Upper lobe of right lung (tissue), 1 donor: ENCODE results near the gene TPBG. TPM values are rescaled to one million over a fixed set of nuclear protein-coding genes. Genes with fewer than 3 reads are reported as not detected.

Source experiments
- ATAC-seq: fragments of 200-7000 bp; cut with Tn5 transposase; one replicate; pipeline ENCODE4 v1.9.1; 2020; ENCODE audit warnings: mild to moderate bottlenecking, moderate library complexity
- DNase-seq: peaks from one replicate; pipeline ENCODE4 v3.0.0-alpha.2; 2020
- H3K27ac ChIP-seq: fragments of 200-600 bp; one replicate; pipeline ENCODE4 v1.8.0; 2022
- H3K27me3 ChIP-seq: fragments of 200-600 bp; one replicate; pipeline ENCODE4 v1.8.0; 2022; ENCODE audit warnings: mild to moderate bottlenecking
- H3K36me3 ChIP-seq: fragments of 200-600 bp; one replicate; pipeline ENCODE4 v1.8.0; 2022
- H3K4me1 ChIP-seq: fragments of 200-600 bp; one replicate; pipeline ENCODE4 v1.8.0; 2022
- H3K4me3 ChIP-seq: fragments of 200-600 bp; one replicate; pipeline ENCODE4 v1.8.0; 2022; ENCODE audit warnings: mild to moderate bottlenecking
- H3K9me3 ChIP-seq: fragments of 200-600 bp; one replicate; pipeline ENCODE4 v1.8.0; 2022
- CTCF ChIP-seq: fragments of 200-600 bp; IDR thresholded peaks from one replicate; pipeline ENCODE4 v1.8.0; 2022; ENCODE audit warnings: antibody characterized with exemption
- intact Hi-C: fragments of 100-400 bp; cut with DNase I; formaldehyde crosslinking; loops from one replicate; pipeline ENCODE4 v1.11.0; 2022
- total RNA-seq: library from RNA; stranded (reverse); fragmentation: NEBNext Ultra II Directional; extraction: Animal tissue kit (Norgen Biotek cat#: 25700); gene quantifications from one replicate; pipeline ENCODE4 v1.2.1, GENCODE V29; 2021
- donor health status: DM: no; HTN: yes; CAD: no; lungs with severe emphysema.

Gene TPBG
- total RNA-seq, 1 donor from 2014 or later, result 12.4 TPM

- no peaks in the 10 kb centered on the region for H3K4me1 ChIP-seq
- intact Hi-C loops, result no loop called here
- H3K36me3 ChIP-seq, result no peaks in the 10 kb centered on the region
- no peaks in the 10 kb centered on the region for H3K27me3 ChIP-seq
- H3K9me3 ChIP-seq, result no peaks in the 10 kb centered on the region
- no peak for TF ChIP-seq CTCF
- H3K27ac ChIP-seq, result no peak overlapping the region
- no peak overlapping the region for H3K4me3 ChIP-seq
- DNase-seq (no peak), ATAC-seq (no peak)
These were observed 10.9 kb downstream of the TPBG start for GRCh38 chr6:82374516-82374915.

- no peak for DNase-seq
- intact Hi-C loops, result no loop called here
- H3K27me3 ChIP-seq, result no peaks in the 10 kb centered on the region
- no peak overlapping the region for H3K4me3 ChIP-seq
- TF ChIP-seq CTCF, result no peak
- no peak for ATAC-seq
- H3K36me3 ChIP-seq, result no peaks in the 10 kb centered on the region
- H3K9me3 ChIP-seq, result no peaks in the 10 kb centered on the region
- no peak overlapping the region for H3K27ac ChIP-seq
- H3K4me1 ChIP-seq, result no peaks in the 10 kb centered on the region
These were observed 13.0 kb downstream of the TPBG start for GRCh38 chr6:82376636-82377035.

- DNase-seq (no peak), ATAC-seq (no peak)
- no peaks in the 10 kb centered on the region for H3K36me3 ChIP-seq
- no peak overlapping the region for H3K4me3 ChIP-seq
- no peaks in the 10 kb centered on the region for H3K4me1 ChIP-seq
- no peak overlapping the region for H3K27ac ChIP-seq
- intact Hi-C loops, result no loop called here
- TF ChIP-seq CTCF, result no peak
- H3K9me3 ChIP-seq, result no peaks in the 10 kb centered on the region
- H3K27me3 ChIP-seq, result no peaks in the 10 kb centered on the region
These were observed 17.1 kb downstream of the TPBG start for GRCh38 chr6:82380566-82381185.

- ATAC-seq, result no peak
- Histone ChIP-seq H3K36me3 (no peaks in the 10 kb centered on the region), H3K27me3 (no peaks in the 10 kb centered on the region), H3K4me3 (no peak overlapping the region), H3K9me3 (no peaks in the 10 kb centered on the region), H3K4me1 (no peaks in the 10 kb centered on the region), H3K27ac (no peak overlapping the region)
- intact Hi-C loops, result no loop called here
- no peak for TF ChIP-seq CTCF
- no peak for DNase-seq
These were observed 17.7 kb downstream of the TPBG start for GRCh38 chr6:82381278-82381677.

- intact Hi-C loops, result no loop called here
- ATAC-seq, result no peak
- H3K4me3 ChIP-seq, result no peak overlapping the region
These were observed 21.5 kb downstream of the TPBG start for GRCh38 chr6:82385102-82385501.

More at GRCh38 chr6:82385102-82385501, 21.5 kb downstream of the TPBG start:
- no peaks in the 10 kb centered on the region for H3K27me3 ChIP-seq
- H3K4me1 ChIP-seq, result no peaks in the 10 kb centered on the region
- no peak for TF ChIP-seq CTCF
- H3K9me3 ChIP-seq, result no peaks in the 10 kb centered on the region
- H3K36me3 ChIP-seq, result no peaks in the 10 kb centered on the region
- H3K27ac ChIP-seq, result no peak overlapping the region
- DNase-seq, result no peak
